Upper lobe of right lung (tissue), 1 donor: ENCODE data around the gene RAB3IL1. TPM values are rescaled to one million over a fixed set of nuclear protein-coding genes. Genes with fewer than 3 reads are reported as not detected.

Source experiments
- ATAC-seq: fragments of 200-7000 bp; cut with Tn5 transposase; one replicate; pipeline ENCODE4 v1.9.1; 2020; ENCODE audit warnings: mild to moderate bottlenecking, moderate library complexity
- DNase-seq: peaks from one replicate; pipeline ENCODE4 v3.0.0-alpha.2; 2020
- H3K27ac ChIP-seq: fragments of 200-600 bp; one replicate; pipeline ENCODE4 v1.8.0; 2022
- H3K27me3 ChIP-seq: fragments of 200-600 bp; one replicate; pipeline ENCODE4 v1.8.0; 2022; ENCODE audit warnings: mild to moderate bottlenecking
- H3K36me3 ChIP-seq: fragments of 200-600 bp; one replicate; pipeline ENCODE4 v1.8.0; 2022
- H3K4me1 ChIP-seq: fragments of 200-600 bp; one replicate; pipeline ENCODE4 v1.8.0; 2022
- H3K4me3 ChIP-seq: fragments of 200-600 bp; one replicate; pipeline ENCODE4 v1.8.0; 2022; ENCODE audit warnings: mild to moderate bottlenecking
- H3K9me3 ChIP-seq: fragments of 200-600 bp; one replicate; pipeline ENCODE4 v1.8.0; 2022
- CTCF ChIP-seq: fragments of 200-600 bp; IDR thresholded peaks from one replicate; pipeline ENCODE4 v1.8.0; 2022; ENCODE audit warnings: antibody characterized with exemption
- intact Hi-C: fragments of 100-400 bp; cut with DNase I; formaldehyde crosslinking; loops from one replicate; pipeline ENCODE4 v1.11.0; 2022
- total RNA-seq: library from RNA; stranded (reverse); fragmentation: NEBNext Ultra II Directional; extraction: Animal tissue kit (Norgen Biotek cat#: 25700); gene quantifications from one replicate; pipeline ENCODE4 v1.2.1, GENCODE V29; 2021
- donor health status: DM: no; HTN: yes; CAD: no; lungs with severe emphysema.

RAB3IL1 gene
- total RNA-seq, 1 donor from 2014 or later: 10.6 TPM

DNA sequence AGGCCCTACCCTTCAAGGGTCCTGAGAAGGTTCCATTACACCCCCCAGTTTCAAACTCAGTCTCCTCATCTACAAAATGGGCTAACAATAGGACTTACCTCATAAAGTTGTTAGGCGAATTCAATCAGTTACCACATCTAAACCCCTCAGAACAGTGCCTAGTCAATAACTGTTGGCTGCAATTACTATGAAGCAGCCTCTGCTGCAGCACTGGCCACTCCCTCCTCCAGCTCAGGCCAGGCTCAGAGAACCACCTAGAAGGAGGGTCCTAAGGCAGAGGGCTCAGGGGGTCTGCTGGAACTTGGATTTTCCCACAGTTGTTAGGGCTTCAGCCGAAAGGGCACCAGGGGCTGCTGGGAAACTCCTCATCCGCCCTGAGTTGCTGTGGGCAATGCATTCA, 30.7 kb downstream of the RAB3IL1 start:
- no peak overlapping the region for H3K27ac ChIP-seq
- ATAC-seq (no peak), DNase-seq (no peak)
- intact Hi-C loops: no loop called here
- H3K36me3 ChIP-seq: no peaks in the 10 kb centered on the region
- no peak for TF ChIP-seq CTCF
- no peaks in the 10 kb centered on the region for H3K9me3 ChIP-seq
- peaks cover 16% of the 10 kb centered on the region for H3K4me1 ChIP-seq
- H3K4me3 ChIP-seq: no peak overlapping the region
- H3K27me3 ChIP-seq: no peaks in the 10 kb centered on the region

GRCh38 chr11:61885784-61886580, 31.4 kb downstream of the RAB3IL1 start:
- H3K4me3 ChIP-seq: no peak overlapping the region
- no peak for DNase-seq
- no peak overlapping the region for H3K27ac ChIP-seq
- H3K4me1 ChIP-seq: peaks cover 16% of the 10 kb centered on the region
- intact Hi-C loops: no loop called here
- H3K9me3 ChIP-seq: no peaks in the 10 kb centered on the region
- H3K36me3 ChIP-seq: no peaks in the 10 kb centered on the region
- no peak for TF ChIP-seq CTCF
- no peaks in the 10 kb centered on the region for H3K27me3 ChIP-seq
- no peak for ATAC-seq

- TF ChIP-seq CTCF: no peak
- intact Hi-C loops: no loop called here
- DNase-seq (no peak), ATAC-seq (peak; percentile 13)
- H3K4me1 ChIP-seq: peaks cover 10% of the 10 kb centered on the region
- no peak overlapping the region for H3K4me3 ChIP-seq
- no peaks in the 10 kb centered on the region for H3K9me3 ChIP-seq
- no peak overlapping the region for H3K27ac ChIP-seq
- H3K36me3 ChIP-seq: no peaks in the 10 kb centered on the region
- no peaks in the 10 kb centered on the region for H3K27me3 ChIP-seq
Observed at GRCh38 chr11:61885166-61885778, 32.1 kb downstream of the RAB3IL1 start.

GRCh38 chr11:61883947-61884346, 33.4 kb downstream of the RAB3IL1 start:
- Histone ChIP-seq H3K27me3 (no peaks in the 10 kb centered on the region), H3K4me3 (no peak overlapping the region), H3K36me3 (peaks cover under 1% of the 10 kb centered on the region), H3K9me3 (no peaks in the 10 kb centered on the region), H3K4me1 (peaks cover 8% of the 10 kb centered on the region), H3K27ac (no peak overlapping the region)
- no peak for TF ChIP-seq CTCF
- DNase-seq (no peak), ATAC-seq (no peak)
- intact Hi-C loops: no loop called here

DNA sequence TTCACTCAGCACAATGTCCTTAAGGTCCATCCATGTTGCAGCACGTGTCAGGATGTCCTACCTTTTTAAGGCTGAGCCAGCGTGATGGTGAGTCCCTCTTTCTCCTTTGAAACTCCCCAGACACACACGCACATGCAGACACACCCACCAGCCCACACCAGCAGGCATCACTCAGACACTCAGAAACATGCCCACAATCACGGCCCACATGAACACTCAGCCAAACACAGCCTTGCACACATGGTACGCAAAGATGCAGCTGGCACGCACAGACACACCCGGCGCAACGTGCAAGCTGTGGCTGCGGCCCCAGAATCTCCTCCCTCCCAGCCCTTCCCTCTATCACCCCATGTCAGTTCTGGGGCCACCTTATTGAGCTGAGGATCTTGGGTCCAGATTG, 34.0 kb downstream of the RAB3IL1 start:
- TF ChIP-seq CTCF: no peak
- H3K27me3 ChIP-seq: no peaks in the 10 kb centered on the region
- no peak overlapping the region for H3K27ac ChIP-seq
- intact Hi-C loops: no loop called here
- no peaks in the 10 kb centered on the region for H3K9me3 ChIP-seq
- H3K4me3 ChIP-seq: no peak overlapping the region
- H3K4me1 ChIP-seq: peaks cover 8% of the 10 kb centered on the region
- no peak for DNase-seq
- H3K36me3 ChIP-seq: peaks cover 3% of the 10 kb centered on the region
- no peak for ATAC-seq
